BLaER1 (cell line): Measurements from ENCODE around the gene OTUB2.

Source experiments
- H3K27ac ChIP-seq: shearing (Covaris generic); formaldehyde crosslinking; 2 replicates; pipeline ENCODE4 v1.8.1; 2022
- H3K27me3 ChIP-seq: shearing (Covaris generic); formaldehyde crosslinking; 2 replicates; pipeline ENCODE4 v1.8.1; 2022
- H3K36me3 ChIP-seq: shearing (Covaris generic); formaldehyde crosslinking; 2 replicates; pipeline ENCODE4 v1.8.1; 2022
- H3K4me1 ChIP-seq: shearing (Covaris generic); formaldehyde crosslinking; 2 replicates; pipeline ENCODE4 v1.8.1; 2022
- H3K4me2 ChIP-seq: shearing (Covaris generic); formaldehyde crosslinking; 2 replicates; pipeline ENCODE4 v1.8.1; 2022
- H3K4me3 ChIP-seq: shearing (Covaris generic); formaldehyde crosslinking; 2 replicates; pipeline ENCODE4 v1.8.1; 2022
- H3K9ac ChIP-seq: shearing (Covaris generic); formaldehyde crosslinking; 2 replicates; pipeline ENCODE4 v1.8.1; 2022
- H3K9me3 ChIP-seq: shearing (Covaris generic); formaldehyde crosslinking; 2 replicates; pipeline ENCODE4 v1.8.1; 2022
- H4K20me1 ChIP-seq: shearing (Covaris generic); formaldehyde crosslinking; 2 replicates; pipeline ENCODE4 v1.8.1; 2022
- Cebpa-rat ChIP-seq: shearing (Covaris generic); IDR thresholded peaks from 2 replicates; pipeline ENCODE4 v1.8.1; 2022

Gene OTUB2

GRCh38 chr14:93984070-93984469 is 42.1 kb upstream of the OTUB2 start:
- H3K4me2 ChIP-seq, result no peak overlapping the region
- H3K4me1 ChIP-seq, result peaks cover 4% of the 10 kb centered on the region
- no peaks in the 10 kb centered on the region for H3K36me3 ChIP-seq
- H3K27me3 ChIP-seq, result peaks cover 45% of the 10 kb centered on the region
- no peaks in the 10 kb centered on the region for H4K20me1 ChIP-seq
- H3K27ac ChIP-seq, result no peak overlapping the region
- no peak overlapping the region for H3K9ac ChIP-seq
- no peak overlapping the region for H3K4me3 ChIP-seq
- TF ChIP-seq Cebpa-rat, result no peak
- H3K9me3 ChIP-seq, result peaks cover 5% of the 10 kb centered on the region; the same call in 1 of the 2 replicates

GRCh38 chr14:93984987-93985410 is 41.1 kb upstream of the OTUB2 start:
- no peak overlapping the region for H3K9ac ChIP-seq
- peaks cover 36% of the 10 kb centered on the region for H3K27me3 ChIP-seq
- no peaks in the 10 kb centered on the region for H3K36me3 ChIP-seq
- no peak overlapping the region for H3K4me2 ChIP-seq
- H3K4me1 ChIP-seq, result no peaks in the 10 kb centered on the region
- H3K27ac ChIP-seq, result no peak overlapping the region
- no peak overlapping the region for H3K4me3 ChIP-seq
- no peaks in the 10 kb centered on the region for H4K20me1 ChIP-seq
- H3K9me3 ChIP-seq, result peaks cover 5% of the 10 kb centered on the region; the same call in 1 of the 2 replicates
- no peak for TF ChIP-seq Cebpa-rat

- no peak for TF ChIP-seq Cebpa-rat
- H3K27ac ChIP-seq, result no peak overlapping the region
- no peak overlapping the region for H3K9ac ChIP-seq
- no peaks in the 10 kb centered on the region for H3K36me3 ChIP-seq
- H4K20me1 ChIP-seq, result no peaks in the 10 kb centered on the region
- H3K4me1 ChIP-seq, result no peaks in the 10 kb centered on the region
- H3K4me3 ChIP-seq, result no peak overlapping the region
- peaks cover 17% of the 10 kb centered on the region; the same call in 1 of the 2 replicates for H3K27me3 ChIP-seq
- no peak overlapping the region for H3K4me2 ChIP-seq
- H3K9me3 ChIP-seq, result peaks cover 5% of the 10 kb centered on the region; the same call in 1 of the 2 replicates
These were observed 39.2 kb upstream of the OTUB2 start for GRCh38 chr14:93986955-93987354.

- Histone ChIP-seq H3K36me3 (no peaks in the 10 kb centered on the region), H4K20me1 (no peaks in the 10 kb centered on the region), H3K27ac (no peak overlapping the region), H3K9ac (no peak overlapping the region), H3K9me3 (peaks cover 5% of the 10 kb centered on the region; the same call in 1 of the 2 replicates), H3K27me3 (peaks cover 12% of the 10 kb centered on the region; the same call in 1 of the 2 replicates), H3K4me1 (no peaks in the 10 kb centered on the region), H3K4me3 (no peak overlapping the region), H3K4me2 (no peak overlapping the region)
- TF ChIP-seq Cebpa-rat, result no peak
These were observed 38.8 kb upstream of the OTUB2 start for GRCh38 chr14:93987376-93987775.

- Histone ChIP-seq H3K4me1 (no peaks in the 10 kb centered on the region), H3K27me3 (peaks cover 9% of the 10 kb centered on the region; the same call in 1 of the 2 replicates), H3K27ac (no peak overlapping the region), H3K9ac (no peak overlapping the region), H4K20me1 (no peaks in the 10 kb centered on the region), H3K4me2 (no peak overlapping the region), H3K4me3 (no peak overlapping the region), H3K9me3 (peaks cover 5% of the 10 kb centered on the region; the same call in 1 of the 2 replicates), H3K36me3 (no peaks in the 10 kb centered on the region)
- no peak for TF ChIP-seq Cebpa-rat
These were observed 38.2 kb upstream of the OTUB2 start for GRCh38 chr14:93987815-93988476.

- Histone ChIP-seq H3K36me3 (no peaks in the 10 kb centered on the region), H3K27me3 (peaks cover 9% of the 10 kb centered on the region; the same call in 1 of the 2 replicates), H3K4me3 (no peak overlapping the region), H3K9me3 (no peaks in the 10 kb centered on the region), H3K27ac (no peak overlapping the region), H3K9ac (no peak overlapping the region), H3K4me2 (no peak overlapping the region), H3K4me1 (no peaks in the 10 kb centered on the region), H4K20me1 (no peaks in the 10 kb centered on the region)
- TF ChIP-seq Cebpa-rat, result no peak
These were observed 36.2 kb upstream of the OTUB2 start for GRCh38 chr14:93989939-93990338.

GRCh38 chr14:93991212-93991611 is 34.9 kb upstream of the OTUB2 start:
- H3K27ac ChIP-seq, result no peak overlapping the region
- no peak overlapping the region for H3K9ac ChIP-seq
- H3K4me2 ChIP-seq, result no peak overlapping the region
- H3K9me3 ChIP-seq, result no peaks in the 10 kb centered on the region
- no peaks in the 10 kb centered on the region for H4K20me1 ChIP-seq
- no peaks in the 10 kb centered on the region for H3K4me1 ChIP-seq
- H3K4me3 ChIP-seq, result no peak overlapping the region
- no peak for TF ChIP-seq Cebpa-rat
- no peaks in the 10 kb centered on the region for H3K36me3 ChIP-seq
- H3K27me3 ChIP-seq, result peaks cover 17% of the 10 kb centered on the region

- Histone ChIP-seq H3K4me1 (peaks cover 4% of the 10 kb centered on the region; the same call in 1 of the 2 replicates), H3K4me3 (no peak overlapping the region), H4K20me1 (no peaks in the 10 kb centered on the region), H3K4me2 (no peak overlapping the region), H3K27ac (no peak overlapping the region), H3K27me3 (peaks cover 15% of the 10 kb centered on the region), H3K9ac (no peak overlapping the region), H3K9me3 (no peaks in the 10 kb centered on the region), H3K36me3 (no peaks in the 10 kb centered on the region)
- TF ChIP-seq Cebpa-rat, result no peak
These were observed 34.5 kb upstream of the OTUB2 start for GRCh38 chr14:93991649-93992048.

GRCh38 chr14:93993382-93993781 is 32.8 kb upstream of the OTUB2 start:
- TF ChIP-seq Cebpa-rat, result no peak
- H3K36me3 ChIP-seq, result no peaks in the 10 kb centered on the region

GRCh38 chr14:93994919-93995682 is 31.0 kb upstream of the OTUB2 start:
- H3K4me3 ChIP-seq, result no peak overlapping the region
- no peaks in the 10 kb centered on the region for H3K36me3 ChIP-seq
- H4K20me1 ChIP-seq, result no peaks in the 10 kb centered on the region
- no peaks in the 10 kb centered on the region for H3K9me3 ChIP-seq
- H3K4me1 ChIP-seq, result peaks cover 8% of the 10 kb centered on the region; the same call in 1 of the 2 replicates
- H3K27ac ChIP-seq, result no peak overlapping the region
- no peak for TF ChIP-seq Cebpa-rat
- peaks cover 8% of the 10 kb centered on the region; the same call in 1 of the 2 replicates for H3K27me3 ChIP-seq
- H3K9ac ChIP-seq, result no peak overlapping the region
- H3K4me2 ChIP-seq, result no peak overlapping the region

More at GRCh38 chr14:93993382-93993781, 32.8 kb upstream of the OTUB2 start:
- Histone ChIP-seq H3K9me3 (no peaks in the 10 kb centered on the region), H4K20me1 (no peaks in the 10 kb centered on the region), H3K9ac (no peak overlapping the region), H3K4me1 (peaks cover 8% of the 10 kb centered on the region; the same call in 1 of the 2 replicates), H3K4me2 (no peak overlapping the region), H3K27me3 (peaks cover 8% of the 10 kb centered on the region; the same call in 1 of the 2 replicates), H3K4me3 (no peak overlapping the region), H3K27ac (no peak overlapping the region)
